Activated CD8-positive, alpha-beta memory T cell treated with anti-CD3 and anti-CD28 coated beads, Interleukin-2, amount 50 U/mL, for 24 hours (primary cell): ENCODE data around the gene AUTS2.
"Not testable (repeated sequence)": the region's sequence is repeated elsewhere in the genome, so short reads cannot be mapped to it uniquely, and the experiment has no call there.

Experiments used
- DNase-seq: peaks from one replicate; pipeline ENCODE4 v3.0.0-alpha.2; 2020; ENCODE audit errors: extremely low read depth

AUTS2 gene

GRCh38 chr7:70349031-70349430 is 750.8 kb downstream of the AUTS2 start:
- no peak for DNase-seq

GRCh38 chr7:70349819-70350218 is 751.5 kb downstream of the AUTS2 start:
- DNase-seq: no peak

- no peak for DNase-seq
These were observed 753.8 kb downstream of the AUTS2 start for GRCh38 chr7:70352088-70352487.

GRCh38 chr7:70352906-70353305 is 754.6 kb downstream of the AUTS2 start:
- no peak for DNase-seq

GRCh38 chr7:70353330-70353945 is 755.2 kb downstream of the AUTS2 start:
- no peak for DNase-seq

GRCh38 chr7:70353946-70354335 is 755.7 kb downstream of the AUTS2 start:
- DNase-seq: no peak

GRCh38 chr7:70354409-70355169 is 756.3 kb downstream of the AUTS2 start:
- no peak for DNase-seq

- DNase-seq: no peak
These were observed 757.1 kb downstream of the AUTS2 start for GRCh38 chr7:70355198-70356020.

GRCh38 chr7:70356085-70356786 is 758.0 kb downstream of the AUTS2 start:
- no peak for DNase-seq

- DNase-seq: no peak
These were observed 758.6 kb downstream of the AUTS2 start for GRCh38 chr7:70356787-70357328.

- no peak for DNase-seq
These were observed 762.3 kb downstream of the AUTS2 start for GRCh38 chr7:70360557-70360956.

- DNase-seq: no peak
These were observed 763.5 kb downstream of the AUTS2 start for GRCh38 chr7:70361821-70362220.

GRCh38 chr7:70364393-70364792 is 766.1 kb downstream of the AUTS2 start:
- not testable (repeated sequence) for DNase-seq

GRCh38 chr7:70371652-70372051 is 773.4 kb downstream of the AUTS2 start:
- DNase-seq: no peak

GRCh38 chr7:70372768-70373515 is 774.7 kb downstream of the AUTS2 start:
- DNase-seq: no peak

- DNase-seq: no peak
These were observed 776.7 kb downstream of the AUTS2 start for GRCh38 chr7:70374772-70375533.

GRCh38 chr7:70376561-70377031 is 778.3 kb downstream of the AUTS2 start:
- no peak for DNase-seq

- DNase-seq: no peak
These were observed 779.7 kb downstream of the AUTS2 start for GRCh38 chr7:70377957-70378356.

GRCh38 chr7:70379210-70379609 is 780.9 kb downstream of the AUTS2 start:
- DNase-seq: no peak

- no peak for DNase-seq
These were observed 782.2 kb downstream of the AUTS2 start for GRCh38 chr7:70380421-70381015.
